ENCODE measurements around the gene DNAJC16.
A peak's percentile ranks its signal among the peaks of the same experiment; 100 is the strongest.
"Not testable (repeated sequence)": the region's sequence is repeated elsewhere in the genome, so short reads cannot be mapped to it uniquely, and the experiment has no call there.

DNAJC16 gene

GRCh38 chr1:15485636-15486035 lies 41.0 kb upstream of the DNAJC16 start:
- Histone ChIP-seq H3K23ac (ENCODE audit: low read length in 2 of 2) (no peak overlapping the region), H3K9me3 (ENCODE audit: control insufficient read depth, low read length) (no peaks in the 10 kb centered on the region), H3K4me3 (ENCODE audit: insufficient read depth in 1 of 2, low read depth in 1 of 2, low read length in 2 of 2) (no peak overlapping the region), H2AFZ (ENCODE audit: low read depth, low read length) (no peak overlapping the region), H3K27me3 (ENCODE audit: control insufficient read depth in 1 of 2, insufficient read depth in 1 of 2, low read length in 2 of 2) (no peaks in the 10 kb centered on the region), H2BK5ac (ENCODE audit: low read depth, low read length, poor library complexity, severe bottlenecking) (no peak overlapping the region), H2AK5ac (ENCODE audit: low read length, severe bottlenecking) (no peak overlapping the region), H2BK15ac (ENCODE audit: low read depth, poor library complexity, severe bottlenecking) (no peak overlapping the region), H3K18ac (ENCODE audit: low read depth in 1 of 2, low read length in 2 of 2) (no peak overlapping the region), H3K14ac (ENCODE audit: low read length in 2 of 2) (no peak overlapping the region), H3K4me2 (ENCODE audit: low read length, poor library complexity, severe bottlenecking) (no peak overlapping the region), H3K36me3 (ENCODE audit: control insufficient read depth in 1 of 2, insufficient read depth in 2 of 2, low read depth in 1 of 2, low read length in 2 of 2) (peaks cover 6 to 20% of the 10 kb centered on the region in 2 experiments), H4K91ac (ENCODE audit: low read length) (no peak overlapping the region), H3K79me1 (replicated peaks; ENCODE audit: low read length, poor library complexity, severe bottlenecking) (no peaks in the 10 kb centered on the region), H2BK12ac (ENCODE audit: low read length in 2 of 2) (no peak overlapping the region), H2BK120ac (ENCODE audit: low read depth, low read length) (no peak overlapping the region), H3K9ac (ENCODE audit: low read length) (no peak overlapping the region), H3K27ac (ENCODE audit: low read length, poor library complexity, severe bottlenecking) (no peak overlapping the region), H4K8ac (ENCODE audit: low read length) (no peak overlapping the region), H3K4ac (ENCODE audit: low read depth in 1 of 2, low read length in 2 of 2) (no peak overlapping the region), H3K4me1 (ENCODE audit: control insufficient read depth, insufficient read depth, low read depth, low read length) (no peaks in the 10 kb centered on the region)
- 98% methylated on average over 6 of the region's 6 CpGs for WGBS
- no peak for DNase-seq

GRCh38 chr1:15486844-15487610 lies 39.6 kb upstream of the DNAJC16 start:
- not testable (repeated sequence) for H4K8ac ChIP-seq (ENCODE audit: low read length); H3K27ac ChIP-seq (ENCODE audit: low read length, poor library complexity, severe bottlenecking); H3K18ac ChIP-seq (ENCODE audit: low read depth in 1 of 2, low read length in 2 of 2); H2BK12ac ChIP-seq (ENCODE audit: low read length in 2 of 2); H2BK5ac ChIP-seq (ENCODE audit: low read depth, low read length, poor library complexity, severe bottlenecking); H2BK120ac ChIP-seq (ENCODE audit: low read depth, low read length); DNase-seq; H3K4me2 ChIP-seq (ENCODE audit: low read length, poor library complexity, severe bottlenecking); H2AFZ ChIP-seq (ENCODE audit: low read depth, low read length); H2AK5ac ChIP-seq (ENCODE audit: low read length, severe bottlenecking); H3K23ac ChIP-seq (ENCODE audit: low read length in 2 of 2); H3K79me1 ChIP-seq (replicated peaks; ENCODE audit: low read length, poor library complexity, severe bottlenecking); H3K4me1 ChIP-seq (ENCODE audit: control insufficient read depth, insufficient read depth, low read depth, low read length); H3K9ac ChIP-seq (ENCODE audit: low read length); H3K14ac ChIP-seq (ENCODE audit: low read length in 2 of 2); H3K4me3 ChIP-seq (ENCODE audit: insufficient read depth in 1 of 2, low read depth in 1 of 2, low read length in 2 of 2); H3K27me3 ChIP-seq (ENCODE audit: control insufficient read depth in 1 of 2, insufficient read depth in 1 of 2, low read length in 2 of 2); H3K9me3 ChIP-seq (ENCODE audit: control insufficient read depth, low read length); H3K4ac ChIP-seq (ENCODE audit: low read depth in 1 of 2, low read length in 2 of 2)
- Histone ChIP-seq H3K36me3 (ENCODE audit: control insufficient read depth in 1 of 2, insufficient read depth in 2 of 2, low read depth in 1 of 2, low read length in 2 of 2) (peaks cover 6 to 20% of the 10 kb centered on the region in 2 experiments), H4K91ac (ENCODE audit: low read length) (peak overlapping the region; percentile 9), H2BK15ac (ENCODE audit: low read depth, poor library complexity, severe bottlenecking) (peak overlapping the region; percentile 45)
- 96% methylated on average over 16 of the region's 17 CpGs for WGBS

GRCh38 chr1:15488371-15488770 lies 38.3 kb upstream of the DNAJC16 start:
- no peaks in the 10 kb centered on the region for H3K4me1 ChIP-seq (ENCODE audit: control insufficient read depth, insufficient read depth, low read depth, low read length)
- H3K4me3 ChIP-seq (ENCODE audit: insufficient read depth in 1 of 2, low read depth in 1 of 2, low read length in 2 of 2) = no peak overlapping the region
- DNase-seq = no peak
- no peak overlapping the region for H2BK5ac ChIP-seq (ENCODE audit: low read depth, low read length, poor library complexity, severe bottlenecking)
- no peak overlapping the region for H2BK120ac ChIP-seq (ENCODE audit: low read depth, low read length)
- H3K4ac ChIP-seq (ENCODE audit: low read depth in 1 of 2, low read length in 2 of 2) = no peak overlapping the region
- H3K36me3 ChIP-seq (ENCODE audit: control insufficient read depth in 1 of 2, insufficient read depth in 2 of 2, low read depth in 1 of 2, low read length in 2 of 2) = peaks cover 11 to 25% of the 10 kb centered on the region in 2 experiments
- WGBS = 92% methylated on average over 2 of the region's 3 CpGs
- H3K9me3 ChIP-seq (ENCODE audit: control insufficient read depth, low read length) = no peaks in the 10 kb centered on the region
- no peak overlapping the region for H3K9ac ChIP-seq (ENCODE audit: low read length)
- no peak overlapping the region for H2AK5ac ChIP-seq (ENCODE audit: low read length, severe bottlenecking)
- no peak overlapping the region for H3K14ac ChIP-seq (ENCODE audit: low read length in 2 of 2)
- no peak overlapping the region for H2BK12ac ChIP-seq (ENCODE audit: low read length in 2 of 2)
- H3K4me2 ChIP-seq (ENCODE audit: low read length, poor library complexity, severe bottlenecking) = no peak overlapping the region
- H2AFZ ChIP-seq (ENCODE audit: low read depth, low read length) = no peak overlapping the region
- no peak overlapping the region for H3K27ac ChIP-seq (ENCODE audit: low read length, poor library complexity, severe bottlenecking)
- H3K79me1 ChIP-seq (replicated peaks; ENCODE audit: low read length, poor library complexity, severe bottlenecking) = no peaks in the 10 kb centered on the region
- no peak overlapping the region for H2BK15ac ChIP-seq (ENCODE audit: low read depth, poor library complexity, severe bottlenecking)
- H3K18ac ChIP-seq (ENCODE audit: low read depth in 1 of 2, low read length in 2 of 2) = no peak overlapping the region
- H4K8ac ChIP-seq (ENCODE audit: low read length) = no peak overlapping the region
- H3K23ac ChIP-seq (ENCODE audit: low read length in 2 of 2) = no peak overlapping the region
- H4K91ac ChIP-seq (ENCODE audit: low read length) = no peak overlapping the region
- no peaks in the 10 kb centered on the region for H3K27me3 ChIP-seq (ENCODE audit: control insufficient read depth in 1 of 2, insufficient read depth in 1 of 2, low read length in 2 of 2)

GRCh38 chr1:15489052-15489736 lies 37.5 kb upstream of the DNAJC16 start:
- Histone ChIP-seq H2BK120ac (ENCODE audit: low read depth, low read length) (no peak overlapping the region), H2BK12ac (ENCODE audit: low read length in 2 of 2) (no peak overlapping the region), H3K9me3 (ENCODE audit: control insufficient read depth, low read length) (no peaks in the 10 kb centered on the region), H2BK15ac (ENCODE audit: low read depth, poor library complexity, severe bottlenecking) (no peak overlapping the region), H3K4me2 (ENCODE audit: low read length, poor library complexity, severe bottlenecking) (no peak overlapping the region), H2BK5ac (ENCODE audit: low read depth, low read length, poor library complexity, severe bottlenecking) (no peak overlapping the region), H3K23ac (ENCODE audit: low read length in 2 of 2) (no peak overlapping the region), H3K4me3 (ENCODE audit: insufficient read depth in 1 of 2, low read depth in 1 of 2, low read length in 2 of 2) (no peak overlapping the region), H2AK5ac (ENCODE audit: low read length, severe bottlenecking) (no peak overlapping the region), H3K79me1 (replicated peaks; ENCODE audit: low read length, poor library complexity, severe bottlenecking) (no peaks in the 10 kb centered on the region), H3K18ac (ENCODE audit: low read depth in 1 of 2, low read length in 2 of 2) (no peak overlapping the region), H3K36me3 (ENCODE audit: control insufficient read depth in 1 of 2, insufficient read depth in 2 of 2, low read depth in 1 of 2, low read length in 2 of 2) (peaks cover 16 to 33% of the 10 kb centered on the region in 2 experiments), H3K14ac (ENCODE audit: low read length in 2 of 2) (no peak overlapping the region), H4K8ac (ENCODE audit: low read length) (no peak overlapping the region), H3K4ac (ENCODE audit: low read depth in 1 of 2, low read length in 2 of 2) (no peak overlapping the region), H2AFZ (ENCODE audit: low read depth, low read length) (no peak overlapping the region), H4K91ac (ENCODE audit: low read length) (no peak overlapping the region), H3K27ac (ENCODE audit: low read length, poor library complexity, severe bottlenecking) (no peak overlapping the region), H3K4me1 (ENCODE audit: control insufficient read depth, insufficient read depth, low read depth, low read length) (no peaks in the 10 kb centered on the region), H3K27me3 (ENCODE audit: control insufficient read depth in 1 of 2, insufficient read depth in 1 of 2, low read length in 2 of 2) (no peaks in the 10 kb centered on the region), H3K9ac (ENCODE audit: low read length) (no peak overlapping the region)
- 90% methylated on average over 13 of the region's 13 CpGs for WGBS
- no peak for DNase-seq

Measured in mesenchymal stem cell (in vitro differentiated cells and primary cell).